ENCODE data around the gene GGCX. TPM values are rescaled to one million over a fixed set of nuclear protein-coding genes. Genes with fewer than 3 reads are reported as not detected.

The GGCX gene
- total RNA-seq, 2 experiments from 2014 or later = 20.8 to 22.8 TPM

Other genes with a start within 250 kb of the GGCX start
- gene TGOLN2, start 233.5 kb downstream of the GGCX start, total RNA-seq = 100 to 1,000 TPM; 127 to 130 TPM
- 10 to 100 TPM; 24.7 to 24.9 TPM for gene RETSAT, start 207.0 kb downstream of the GGCX start, total RNA-seq
- gene ELMOD3, start 206.7 kb downstream of the GGCX start, total RNA-seq = 10 to 100 TPM; 19.4 to 22.1 TPM
- gene CAPG, start 151.1 kb downstream of the GGCX start, total RNA-seq = 100 to 1,000 TPM; 299 to 387 TPM
- under 1 TPM; 0.10 to 0.77 TPM for gene SH2D6, start 142.8 kb downstream of the GGCX start, total RNA-seq
- gene MAT2A, start 22.3 kb downstream of the GGCX start, total RNA-seq = 100 to 1,000 TPM; 263 to 269 TPM
- 100 to 1,000 TPM; 131 to 149 TPM for gene VAMP8, start 16.1 kb upstream of the GGCX start, total RNA-seq
- gene VAMP5, start 22.9 kb upstream of the GGCX start, total RNA-seq = 10 to 100 TPM; 61.5 to 67.4 TPM
- 100 to 1,000 TPM in 1 of 2 experiments, 10 to 100 TPM in 1; 89.7 to 106 TPM for gene RNF181, start 34.3 kb upstream of the GGCX start, total RNA-seq
- 1 to 10 TPM; 1.5 to 1.7 TPM for gene TMEM150A, start 41.2 kb upstream of the GGCX start, total RNA-seq
- gene C2orf68, start 50.6 kb upstream of the GGCX start, total RNA-seq = 10 to 100 TPM; 46.1 to 55.3 TPM
- 10 to 100 TPM; 71.9 to 77.0 TPM for gene USP39, start 54.7 kb upstream of the GGCX start, total RNA-seq
- gene SFTPB, start 106.7 kb upstream of the GGCX start, total RNA-seq = not detected
- gene GNLY, start 132.9 kb upstream of the GGCX start, total RNA-seq = 10 to 100 TPM; 72.9 to 75.5 TPM
- under 1 TPM; 0.10 to 0.12 TPM for gene ATOH8, start 192.5 kb upstream of the GGCX start, total RNA-seq

Measured in activated CD4-positive, alpha-beta T cell treated with anti-CD3 and anti-CD28 coated beads, Interleukin-2, amount 10 ng/mL, durations not matched to agents 7 days and 5 days (primary cell).